GM19023 (cell line): Measurements from ENCODE around the gene MPZ.
"Not testable (repeated sequence)": the region's sequence is repeated elsewhere in the genome, so short reads cannot be mapped to it uniquely, and the experiment has no call there.

ENCODE experiments used
- ATAC-seq: cut with Tn5 transposase; IDR thresholded peaks from one replicate; pipeline ENCODE4 v1.9.1; 2021; ENCODE audit warnings: mild to moderate bottlenecking, moderate library complexity; ENCODE audit not compliant: unreplicated experiment

The MPZ gene

DNA sequence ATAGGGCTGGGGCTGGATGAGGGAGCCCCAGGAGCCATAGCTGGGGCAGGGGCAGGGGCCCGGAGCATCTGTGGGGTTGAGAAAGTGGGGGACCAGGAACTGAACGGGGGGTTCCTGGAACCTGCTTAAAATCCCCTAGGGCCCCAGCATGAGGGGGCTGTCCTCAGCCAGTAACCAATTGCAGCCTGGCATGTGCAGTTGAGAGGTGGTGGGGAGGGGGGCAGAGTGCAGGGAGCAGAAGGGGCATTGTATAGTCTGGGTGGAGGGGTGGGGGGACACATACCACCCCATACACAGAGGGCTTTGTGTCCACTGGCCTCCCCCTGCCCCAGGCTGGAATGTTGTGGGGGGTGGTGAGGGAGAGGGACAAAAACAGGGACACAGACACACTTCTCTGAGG, at the start of gene MPZ:
TSS of gene MPZ (minus strand) at position 101 of the 400 bp plus-strand sequence. CDS start at position 38, 63 bp downstream.
- ATAC-seq, result no peak

DNA sequence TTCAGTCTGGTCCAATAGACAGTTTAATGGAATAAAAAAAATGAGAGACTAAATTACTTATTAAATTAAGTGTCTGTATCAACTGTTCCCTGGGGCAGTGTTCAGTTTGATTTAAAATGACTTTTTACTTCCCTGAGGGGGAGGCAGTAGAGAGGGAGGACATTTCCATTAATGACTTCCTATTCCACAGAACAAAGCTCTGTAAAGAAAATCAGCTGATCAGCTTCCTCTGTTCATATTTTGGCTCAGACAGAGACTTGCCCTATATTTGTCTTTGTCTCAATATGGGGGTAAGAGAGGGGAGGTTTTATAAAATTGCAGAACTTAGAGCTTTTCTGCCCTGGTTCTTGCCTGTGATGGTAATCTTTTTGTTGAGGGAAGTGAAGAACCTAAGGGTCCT, 49.5 kb upstream of the MPZ start:
- ATAC-seq, result no peak

DNA sequence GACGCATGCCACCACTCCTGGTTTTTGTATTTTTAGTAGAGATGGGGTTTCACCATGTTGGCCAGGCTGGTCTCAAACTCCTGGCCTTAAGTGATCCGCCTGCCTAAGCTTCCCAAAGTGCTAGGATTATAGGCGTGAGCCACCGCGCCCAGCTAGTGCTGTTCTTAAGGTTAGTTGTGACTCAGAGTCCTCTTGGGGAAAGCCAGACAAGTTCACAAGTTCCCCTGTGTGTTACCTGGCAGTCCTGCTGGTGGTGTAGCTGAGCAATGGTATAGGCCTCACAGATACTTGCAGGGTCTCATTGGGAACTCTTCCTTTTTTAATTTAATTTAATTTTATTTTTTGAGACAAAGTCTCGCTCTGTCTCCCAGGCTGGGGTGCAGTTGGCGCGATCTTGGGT, 47.3 kb upstream of the MPZ start:
- no peak for ATAC-seq

DNA sequence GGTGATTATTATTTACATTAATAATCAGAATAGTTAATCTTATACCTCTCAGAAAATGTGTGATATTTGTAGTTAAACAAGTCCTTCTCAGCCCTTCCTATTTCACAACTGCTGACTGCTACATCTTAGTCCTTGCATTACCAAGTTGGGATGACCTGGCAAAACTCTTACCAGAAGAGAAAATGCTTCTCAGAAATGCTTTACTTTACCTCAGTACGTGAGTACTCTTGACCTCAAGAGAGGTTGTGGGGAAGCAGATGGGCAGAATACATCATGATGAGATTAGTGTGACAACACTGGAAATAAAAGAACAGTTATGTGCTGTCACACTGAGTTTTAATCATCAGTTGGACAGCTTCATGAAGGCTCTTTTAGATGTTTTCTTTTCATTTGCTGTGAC, 41.7 kb upstream of the MPZ start:
- ATAC-seq, result no peak

DNA sequence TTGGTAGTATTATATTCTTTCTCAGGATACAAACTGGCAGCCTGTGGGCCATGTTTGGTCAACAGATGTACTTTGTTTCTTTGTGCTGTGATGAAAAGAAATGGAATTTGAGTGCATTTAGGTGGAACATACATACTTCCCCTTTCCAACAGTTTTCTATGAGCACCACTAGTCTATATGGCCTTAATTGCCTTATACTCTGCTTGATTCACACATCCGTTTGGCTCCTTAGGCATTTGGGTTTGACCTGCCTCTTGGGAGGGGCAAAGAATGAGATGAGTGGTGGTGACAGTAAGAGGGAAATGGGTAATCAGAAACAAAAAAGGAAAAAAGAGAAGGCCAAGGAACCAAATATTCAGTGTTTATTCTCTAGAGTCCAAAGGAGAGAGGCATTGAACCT, 40.9 kb upstream of the MPZ start:
- no peak for ATAC-seq

DNA sequence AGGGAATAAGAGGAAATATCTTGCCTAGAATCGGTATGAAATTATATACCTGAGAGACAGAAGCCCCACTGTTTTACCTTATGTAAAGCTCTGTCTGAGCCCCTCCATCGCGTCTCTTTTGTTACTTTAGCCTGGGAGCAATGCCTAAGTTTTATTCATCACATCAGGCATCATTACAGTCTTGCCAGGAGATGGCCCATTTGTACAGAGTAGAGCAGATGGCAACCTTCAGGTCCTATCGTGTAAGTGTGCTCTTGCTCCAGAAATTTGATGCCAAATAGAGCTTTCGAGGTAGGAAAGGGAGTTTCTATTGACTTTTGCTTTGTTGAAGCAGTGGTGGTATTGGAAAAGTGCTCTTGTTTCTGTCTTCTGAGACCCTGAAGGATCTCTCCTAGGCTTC, 33.1 kb upstream of the MPZ start:
- no peak for ATAC-seq

DNA sequence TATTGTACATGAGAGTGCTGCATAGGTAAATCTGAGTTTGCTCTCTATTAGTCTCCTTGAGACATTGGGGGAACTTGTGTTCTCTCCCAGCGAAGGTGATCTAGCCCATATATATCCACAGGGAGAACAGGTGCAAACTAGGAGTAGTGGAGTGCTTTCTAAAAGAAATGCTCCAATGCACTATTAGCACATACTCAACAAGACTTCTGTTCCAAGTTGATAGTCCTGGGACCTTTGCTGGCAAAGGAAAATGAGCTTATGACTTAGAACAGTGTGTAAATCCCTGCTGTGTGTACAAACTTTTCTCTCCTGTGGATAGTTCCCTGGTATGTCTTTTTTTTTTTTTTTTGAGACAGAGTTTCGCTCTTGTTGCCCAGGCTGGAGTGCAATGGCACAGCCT, 32.4 kb upstream of the MPZ start:
- no peak for ATAC-seq

DNA sequence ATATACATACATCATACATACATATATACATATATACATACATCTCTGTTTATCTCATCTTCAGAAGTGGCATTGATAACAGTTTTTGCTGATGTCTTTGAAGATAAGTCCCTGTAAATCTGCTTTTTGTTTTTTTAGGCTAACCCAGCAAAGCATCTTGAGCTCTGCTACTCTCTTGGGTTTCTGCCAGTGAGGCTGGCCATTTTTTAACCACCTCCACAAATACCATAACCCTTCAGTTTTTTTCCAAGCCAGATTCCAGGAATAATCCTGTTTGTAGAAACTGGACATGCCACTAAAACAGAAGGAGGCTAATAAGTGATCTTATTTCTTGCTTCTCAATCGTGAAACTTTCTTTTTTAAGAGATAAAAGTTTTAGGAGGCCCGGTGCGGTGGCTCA, 26.0 kb upstream of the MPZ start:
- no peak for ATAC-seq

DNA sequence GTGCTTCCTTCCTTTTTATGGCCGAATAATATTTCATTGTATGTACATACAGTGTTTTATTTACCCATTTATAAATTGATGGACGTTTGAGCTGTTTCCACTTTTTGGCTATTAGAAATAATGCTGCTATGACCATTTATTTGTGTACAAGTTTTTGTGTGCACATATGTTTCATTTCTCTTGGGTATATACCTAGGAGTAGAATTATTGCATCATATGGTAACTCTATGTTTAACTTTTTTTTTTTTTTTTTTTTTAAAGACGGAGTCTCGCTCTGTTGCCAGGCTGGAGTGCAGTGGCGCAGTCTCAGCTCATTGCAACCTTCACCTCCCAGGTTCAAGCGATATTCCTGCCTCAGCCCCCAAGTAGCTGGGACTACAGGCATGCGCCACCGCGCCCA, 23.4 kb upstream of the MPZ start:
- ATAC-seq, result no peak

DNA sequence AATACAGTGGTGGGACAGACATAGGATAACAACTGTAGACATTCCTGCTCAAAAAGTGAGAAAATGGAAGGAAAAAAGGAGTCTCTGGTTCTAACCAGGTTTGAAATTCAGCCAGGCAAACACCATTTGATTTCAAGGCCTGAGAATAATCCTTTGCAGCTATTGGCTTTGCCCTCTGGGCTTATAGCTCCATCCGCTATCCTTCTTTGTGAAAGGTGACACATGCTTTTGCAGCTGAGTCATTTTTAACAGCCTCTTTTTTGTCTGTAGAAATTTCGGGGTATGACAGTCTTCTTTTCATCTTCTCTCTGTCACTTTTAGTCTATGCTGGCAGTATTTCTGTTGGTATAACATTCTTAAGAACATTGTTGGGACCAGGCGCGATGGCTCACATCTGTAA, 20.6 kb upstream of the MPZ start:
- ATAC-seq, result no peak

DNA sequence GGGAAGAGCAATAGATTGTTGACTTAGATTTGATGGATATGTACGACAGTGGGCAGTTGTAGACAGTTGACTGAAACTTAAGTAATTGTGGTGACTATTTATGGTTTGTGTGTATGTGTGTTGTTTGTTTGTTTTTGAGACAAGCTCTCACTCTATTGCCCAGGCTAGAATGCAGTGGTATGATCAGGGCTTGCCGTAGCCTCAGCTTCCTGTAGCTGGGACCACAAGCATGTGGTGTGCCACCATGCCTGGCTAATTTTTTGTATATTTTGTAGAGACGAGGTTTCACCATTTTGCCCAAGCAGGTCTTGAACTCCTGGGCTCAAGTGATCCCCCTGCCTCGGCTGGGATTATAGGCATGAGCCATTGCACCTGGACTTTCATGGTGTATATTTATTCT, 14.3 kb upstream of the MPZ start:
- no peak for ATAC-seq

DNA sequence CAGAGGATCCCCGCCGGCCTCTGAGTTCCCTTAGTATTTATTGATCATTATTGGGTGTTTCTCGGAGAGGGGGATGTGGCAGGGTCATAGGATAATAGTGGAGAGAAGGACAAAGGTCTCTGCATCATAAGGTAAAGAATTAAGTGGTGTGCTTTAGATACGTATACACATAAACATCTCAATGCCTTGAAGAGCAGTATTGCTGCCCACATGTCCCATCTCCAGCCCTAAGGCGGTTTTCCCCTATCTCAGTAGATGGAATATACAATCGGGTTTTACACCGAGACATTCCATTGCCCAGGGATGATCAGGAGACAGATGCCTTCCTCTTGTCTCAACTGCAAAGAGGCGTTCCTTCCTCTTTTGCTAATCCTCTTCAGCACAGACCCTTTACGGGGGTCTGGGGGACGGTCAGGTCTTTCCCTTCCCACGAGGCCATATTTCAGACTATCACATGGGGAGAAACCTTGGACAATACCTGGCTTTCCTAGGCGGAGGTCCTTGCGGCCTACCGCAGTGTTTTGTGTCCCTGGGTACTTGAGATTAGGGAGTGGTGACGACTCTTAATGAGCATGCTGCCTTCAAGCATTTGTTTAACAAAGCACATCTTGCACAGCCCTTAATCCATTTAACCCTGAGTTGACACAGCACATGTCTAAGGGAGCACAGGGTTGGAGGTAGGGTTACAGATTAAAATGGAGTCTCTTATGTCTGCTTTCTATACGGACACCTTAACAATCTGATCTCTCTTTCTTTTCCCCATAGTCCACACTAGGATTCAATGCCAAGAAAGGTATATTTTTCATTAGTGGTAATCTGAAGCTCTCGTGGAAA, 6.3 kb upstream of the MPZ start:
- not testable (repeated sequence) for ATAC-seq

DNA sequence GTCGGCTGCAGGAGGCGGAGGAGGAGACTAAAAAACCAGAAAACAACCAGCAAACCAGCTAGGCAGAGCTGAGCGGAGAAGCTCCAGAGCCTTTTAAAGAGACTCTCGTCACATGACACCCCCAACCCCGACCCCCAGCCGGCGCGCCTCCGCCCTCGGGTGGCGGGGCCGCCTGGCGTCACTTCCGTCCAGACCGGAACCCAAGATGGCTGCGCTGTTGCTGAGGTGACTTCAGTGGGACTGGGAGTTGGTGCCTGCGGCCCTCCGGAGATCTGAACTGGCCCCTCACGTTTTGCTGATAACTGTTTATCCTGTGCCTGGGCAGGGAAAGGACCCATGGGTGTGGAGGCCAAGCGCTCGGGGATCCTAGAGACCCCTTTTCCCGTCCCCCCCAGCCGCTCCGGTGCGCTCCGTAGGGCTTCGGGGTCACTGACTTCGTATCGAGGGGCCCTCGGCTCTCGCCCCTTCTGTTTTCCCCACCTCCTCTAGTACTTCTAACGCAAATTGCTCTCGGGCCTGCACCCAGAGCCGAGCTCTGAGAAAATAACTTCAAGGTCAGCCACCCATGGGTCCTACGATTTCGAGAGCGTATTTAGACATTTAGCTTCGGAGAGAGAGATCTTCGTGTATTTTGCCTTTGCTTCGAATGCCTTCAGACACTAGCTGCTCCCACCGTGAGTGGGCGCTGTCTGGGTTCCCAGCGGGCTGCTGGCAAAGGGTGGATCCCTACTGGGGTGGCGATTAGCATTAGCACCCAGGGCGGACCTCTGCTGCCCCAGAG, 4.6 kb upstream of the MPZ start, which contains the start of gene SDHC:
TSS of gene SDHC (plus strand) at position 181 of the 781 bp plus-strand sequence. CDS start at position 206, 25 bp downstream.
- ATAC-seq, result peak; percentile 99

DNA sequence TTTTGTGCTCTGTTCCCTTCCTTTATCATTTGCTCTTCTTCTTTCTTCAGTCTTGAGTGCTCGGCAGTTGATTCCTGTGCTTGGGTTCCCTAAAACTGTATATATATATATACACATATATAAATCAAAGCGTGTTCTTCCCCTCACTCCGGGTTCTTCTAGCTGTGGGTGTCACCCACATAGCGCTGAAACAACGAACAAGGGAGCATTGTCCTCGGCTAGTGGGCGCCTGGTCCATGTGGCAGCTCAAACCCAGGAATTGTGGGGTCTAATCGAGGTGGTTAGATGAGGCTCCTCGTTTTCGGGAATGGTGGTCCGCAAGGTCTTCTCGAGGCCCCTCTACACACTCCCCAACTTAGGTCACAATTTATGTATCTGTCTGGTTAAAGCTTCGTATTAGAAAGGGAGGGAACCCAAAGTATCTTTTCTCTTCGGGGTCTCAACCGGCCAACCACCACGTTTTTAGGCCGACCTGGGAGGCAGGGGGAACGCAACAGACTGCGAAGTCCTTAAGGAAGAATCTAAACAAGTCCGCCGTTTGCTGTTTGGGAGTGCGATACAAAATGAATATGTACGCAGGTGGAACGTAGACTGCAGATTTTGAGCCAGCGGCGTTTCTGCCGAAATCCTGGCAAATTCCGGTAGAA, 3.9 kb upstream of the MPZ start:
- peak; percentile 24 for ATAC-seq

DNA sequence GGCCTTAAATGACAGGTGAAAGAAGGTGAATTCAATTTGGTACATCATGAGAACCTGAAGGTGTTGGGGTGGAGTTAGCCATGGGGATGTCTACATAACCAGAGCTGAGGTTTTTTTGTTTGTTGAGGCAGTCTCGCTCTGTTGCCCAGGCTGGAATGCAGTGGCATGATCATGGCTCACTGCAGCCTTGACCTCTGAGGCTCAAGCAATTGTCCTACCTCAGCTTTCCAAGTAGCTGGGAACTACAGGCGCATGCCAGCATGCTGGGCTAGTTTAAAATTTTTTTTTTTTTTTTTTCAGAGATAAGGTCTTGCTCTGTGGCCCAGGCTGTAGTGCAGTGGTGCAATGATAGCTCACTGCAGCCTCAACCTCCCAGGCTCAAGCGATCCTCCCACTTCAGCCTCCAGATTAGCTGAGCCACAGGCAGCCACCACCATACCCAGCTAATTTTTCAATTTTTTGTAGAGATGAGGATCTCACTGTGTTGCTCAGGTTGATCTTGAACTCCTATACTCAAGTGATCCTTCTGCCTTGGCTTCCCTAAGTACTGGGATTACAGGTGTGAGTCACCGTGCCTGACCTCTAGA, 1.9 kb upstream of the MPZ start:
- ATAC-seq, result no peak

DNA sequence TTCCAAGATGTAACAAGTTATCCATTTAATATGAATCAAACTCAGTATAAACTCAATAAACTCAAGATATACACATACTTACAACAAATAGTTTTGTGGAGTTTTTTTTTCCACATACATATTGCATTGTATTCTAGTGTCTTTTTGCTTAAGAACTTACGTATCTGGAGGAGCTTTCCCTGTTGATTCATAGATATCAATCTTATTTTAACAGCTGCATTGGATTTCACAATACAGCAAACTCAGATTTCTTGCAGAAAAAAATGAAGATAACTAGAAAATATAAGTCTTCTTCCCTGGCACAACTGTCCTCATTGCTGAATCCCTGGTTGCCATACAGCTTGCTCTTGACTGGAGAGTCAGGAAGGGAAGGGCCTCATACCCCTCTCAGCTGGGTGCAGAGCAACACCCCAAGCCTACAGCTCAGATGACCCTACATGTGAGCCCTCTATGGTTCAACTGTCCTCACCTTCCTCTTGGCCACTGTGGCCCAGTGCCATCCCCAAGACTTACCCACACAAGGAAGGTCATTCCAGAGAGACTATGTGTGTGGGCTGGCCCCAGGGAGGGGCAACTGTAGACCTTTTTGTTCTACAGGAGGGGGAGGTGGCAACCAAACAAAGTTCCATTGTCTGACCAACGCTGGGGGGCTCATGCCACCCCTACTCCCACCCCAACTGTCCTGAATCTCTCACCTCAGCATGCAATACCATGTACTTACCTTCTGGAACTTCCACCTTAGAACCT, 1.7 kb downstream of the MPZ start:
- no peak for ATAC-seq

DNA sequence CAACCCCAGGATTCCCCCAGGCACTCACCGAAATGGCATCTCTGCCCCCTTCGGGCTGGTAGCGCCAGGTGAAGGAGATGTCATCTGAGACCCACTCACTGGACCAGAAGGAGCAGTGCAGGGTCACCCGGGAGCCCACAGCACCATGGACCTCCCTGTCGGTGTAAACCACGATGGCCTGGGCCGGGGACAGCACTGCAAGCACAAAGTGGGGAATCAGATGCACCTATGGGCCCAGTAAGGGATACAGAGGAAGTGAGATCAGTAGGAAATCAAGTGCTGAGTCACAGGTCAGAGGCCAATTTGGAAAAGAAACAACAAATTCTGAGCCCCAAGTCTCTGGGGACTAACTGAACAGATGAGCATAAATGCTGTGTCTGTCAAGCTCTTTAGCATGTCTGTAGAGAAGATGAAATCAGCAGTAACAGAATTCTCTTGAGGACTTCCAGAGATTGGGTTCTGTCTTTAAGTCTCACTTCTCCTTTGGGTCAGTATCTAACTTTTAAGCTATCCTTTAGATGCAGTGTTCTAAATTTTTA, 2.5 kb downstream of the MPZ start:
- peak; percentile 37 for ATAC-seq

DNA sequence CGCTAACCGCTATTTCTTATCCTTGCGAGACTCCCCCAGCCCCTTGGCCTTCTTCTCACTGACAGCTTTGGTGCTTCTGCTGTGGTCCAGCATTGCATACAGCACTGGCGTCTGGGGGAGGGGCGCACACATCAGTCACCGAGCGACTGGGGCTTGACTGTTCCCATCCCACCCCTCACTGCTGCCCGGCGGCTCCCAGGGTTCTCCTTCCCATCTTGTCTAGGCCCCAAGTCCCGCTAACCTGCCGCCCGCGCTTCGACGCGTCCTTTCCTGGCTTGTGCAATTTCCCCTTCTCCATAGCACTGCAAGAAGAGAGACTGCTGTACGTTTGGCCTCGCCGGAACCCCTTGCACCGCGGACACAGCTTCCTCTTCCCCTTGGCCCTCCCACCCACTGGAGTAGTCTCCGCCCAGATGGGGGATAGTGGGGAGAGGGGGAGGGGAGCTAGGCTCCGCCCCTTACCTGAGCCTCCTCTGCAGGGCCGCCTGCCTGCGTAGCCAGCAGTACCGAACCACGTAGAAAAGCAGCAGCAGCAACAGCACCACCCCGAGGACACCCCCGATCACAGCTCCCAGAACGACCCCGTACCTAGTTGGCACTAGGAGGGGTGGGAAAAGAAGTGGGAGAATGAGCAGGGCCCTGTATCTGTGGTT, 3.8 kb downstream of the MPZ start:
- ATAC-seq, result peak; percentile 71

DNA sequence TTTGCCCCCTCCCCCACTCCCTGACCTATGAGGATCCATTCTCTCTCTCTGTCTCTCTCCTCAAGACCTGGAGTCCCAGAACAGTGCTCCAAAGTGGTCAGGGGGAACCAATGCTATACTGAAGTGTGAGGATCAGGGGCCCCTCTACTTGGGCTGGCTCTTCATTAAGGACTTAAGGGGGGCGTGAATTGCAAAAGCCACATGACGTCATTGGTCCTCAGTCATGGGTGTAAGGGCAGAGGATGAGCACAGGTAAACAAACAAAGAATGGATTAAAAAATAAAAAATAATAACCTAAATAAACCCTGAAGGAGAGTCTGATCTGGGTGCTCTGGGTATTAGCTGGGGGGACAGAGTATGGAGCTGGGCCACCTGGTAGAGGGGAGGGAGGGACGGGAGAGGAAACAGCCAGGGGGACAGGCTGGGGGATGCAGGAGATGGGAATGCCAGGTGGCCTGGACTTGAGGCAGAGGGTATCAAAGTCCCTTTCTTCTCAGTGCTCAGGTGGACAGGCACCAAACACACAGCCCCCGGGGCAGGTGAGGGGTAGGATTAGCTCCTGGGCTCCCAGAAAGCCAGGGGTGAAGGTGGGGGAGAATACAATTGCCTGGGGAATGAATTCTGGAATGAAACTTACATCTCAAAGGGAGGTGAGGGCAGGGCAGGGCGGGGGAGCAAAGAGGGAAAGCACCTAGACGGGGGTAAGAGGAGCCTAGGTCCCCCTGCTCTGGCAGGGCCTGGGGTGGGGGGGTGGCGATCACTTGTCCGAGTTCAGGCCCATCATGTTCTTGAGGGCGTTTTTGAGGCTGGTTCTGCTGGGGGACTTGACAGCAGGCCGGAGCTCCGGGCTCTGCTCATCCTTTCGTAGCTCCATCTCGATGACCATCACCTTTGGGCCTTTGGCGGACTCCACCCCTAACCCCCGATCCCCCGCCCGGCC, 4.6 kb downstream of the MPZ start:
- no peak for ATAC-seq
